GM21825 (cell line): ENCODE measurements around the gene RHOG.
"Not testable (repeated sequence)": the region's sequence is repeated elsewhere in the genome, so short reads cannot be mapped to it uniquely, and the experiment has no call there.

Experiments used
- ATAC-seq: cut with Tn5 transposase; IDR thresholded peaks from one replicate; pipeline ENCODE4 v1.9.1; 2021; ENCODE audit warnings: mild to moderate bottlenecking, moderate library complexity; ENCODE audit not compliant: unreplicated experiment

RHOG gene

GRCh38 chr11:3810951-3811350 is 29.8 kb downstream of the RHOG start:
- ATAC-seq = no peak

GRCh38 chr11:3810446-3810845 is 30.3 kb downstream of the RHOG start:
- no peak for ATAC-seq

GRCh38 chr11:3809624-3809928 is 31.2 kb downstream of the RHOG start:
- ATAC-seq = no peak

- ATAC-seq = peak; percentile 59
Measured at GRCh38 chr11:3808861-3809623, 31.7 kb downstream of the RHOG start.

- peak; percentile 72 for ATAC-seq
Measured at GRCh38 chr11:3807909-3808860, 32.6 kb downstream of the RHOG start, which contains the start of gene PGAP2. PGAP2 (plus strand) TSS chr11:3808560; CDS start chr11:3811260, 2,700 bp downstream.

GRCh38 chr11:3803726-3804495 is 36.8 kb downstream of the RHOG start:
- ATAC-seq = no peak

- ATAC-seq = no peak
Measured at GRCh38 chr11:3802011-3802790, 38.6 kb downstream of the RHOG start.

- no peak for ATAC-seq
Measured at GRCh38 chr11:3799873-3800272, 40.9 kb downstream of the RHOG start.

GRCh38 chr11:3799143-3799542 is 41.6 kb downstream of the RHOG start:
- ATAC-seq = no peak

- ATAC-seq = peak; percentile 90
Measured at GRCh38 chr11:3797329-3798090, 43.2 kb downstream of the RHOG start, which contains the start of gene NUP98. NUP98 (minus strand) TSS chr11:3797554; CDS start chr11:3782117, 15,437 bp downstream.

- peak; percentile 27 for ATAC-seq
Measured at GRCh38 chr11:3796801-3797328, 43.9 kb downstream of the RHOG start.

- no peak for ATAC-seq
Measured at GRCh38 chr11:3796346-3796745, 44.4 kb downstream of the RHOG start.

GRCh38 chr11:3796002-3796311 is 44.8 kb downstream of the RHOG start:
- no peak for ATAC-seq

- no peak for ATAC-seq
Measured at GRCh38 chr11:3795131-3796001, 45.4 kb downstream of the RHOG start.

GRCh38 chr11:3794387-3794786 is 46.4 kb downstream of the RHOG start:
- ATAC-seq = not testable (repeated sequence)

GRCh38 chr11:3786781-3787428 is 53.9 kb downstream of the RHOG start:
- no peak for ATAC-seq

GRCh38 chr11:3783611-3784010 is 57.1 kb downstream of the RHOG start:
- no peak for ATAC-seq

GRCh38 chr11:3782963-3783362 is 57.8 kb downstream of the RHOG start:
- ATAC-seq = no peak
